Measurements from ENCODE around the gene EPM2AIP1.

DNA sequence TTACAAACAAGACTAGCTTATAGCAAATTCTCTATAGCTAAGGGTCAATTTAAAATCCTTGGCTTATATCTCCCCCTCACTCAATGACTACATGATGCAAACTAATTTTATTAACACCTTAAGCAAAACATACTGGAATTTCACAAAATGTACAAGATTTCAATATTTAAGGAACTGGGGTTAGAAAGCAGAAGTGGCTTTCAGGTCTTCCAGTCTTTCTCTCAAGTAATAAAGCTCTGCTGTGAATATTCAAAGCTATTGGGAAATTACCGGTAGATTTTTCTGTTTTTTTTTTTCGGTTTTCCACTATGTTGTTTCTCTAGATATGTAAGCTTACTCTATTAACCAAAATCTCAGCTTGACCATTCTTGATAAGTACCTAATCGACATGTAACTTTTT is 3.9 kb downstream of the EPM2AIP1 start:
- TF ChIP-seq, protein P1, sequence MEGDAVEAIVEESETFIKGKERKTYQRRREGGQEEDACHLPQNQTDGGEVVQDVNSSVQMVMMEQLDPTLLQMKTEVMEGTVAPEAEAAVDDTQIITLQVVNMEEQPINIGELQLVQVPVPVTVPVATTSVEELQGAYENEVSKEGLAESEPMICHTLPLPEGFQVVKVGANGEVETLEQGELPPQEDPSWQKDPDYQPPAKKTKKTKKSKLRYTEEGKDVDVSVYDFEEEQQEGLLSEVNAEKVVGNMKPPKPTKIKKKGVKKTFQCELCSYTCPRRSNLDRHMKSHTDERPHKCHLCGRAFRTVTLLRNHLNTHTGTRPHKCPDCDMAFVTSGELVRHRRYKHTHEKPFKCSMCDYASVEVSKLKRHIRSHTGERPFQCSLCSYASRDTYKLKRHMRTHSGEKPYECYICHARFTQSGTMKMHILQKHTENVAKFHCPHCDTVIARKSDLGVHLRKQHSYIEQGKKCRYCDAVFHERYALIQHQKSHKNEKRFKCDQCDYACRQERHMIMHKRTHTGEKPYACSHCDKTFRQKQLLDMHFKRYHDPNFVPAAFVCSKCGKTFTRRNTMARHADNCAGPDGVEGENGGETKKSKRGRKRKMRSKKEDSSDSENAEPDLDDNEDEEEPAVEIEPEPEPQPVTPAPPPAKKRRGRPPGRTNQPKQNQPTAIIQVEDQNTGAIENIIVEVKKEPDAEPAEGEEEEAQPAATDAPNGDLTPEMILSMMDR (IDR thresholded peaks at IDR 0.05; ENCODE audit: poor library complexity, severe bottlenecking) = no peak
- no peak for TF ChIP-seq MXI1 (conservative IDR thresholded peaks at IDR 0.05; ENCODE audit: poor library complexity, severe bottlenecking)

Measured in neural cell (in vitro differentiated cells).